WTC11 (cell line): ENCODE results near the gene SLC22A12. TPM values are rescaled to one million over a fixed set of nuclear protein-coding genes. Genes with fewer than 3 reads are reported as not detected.

Experiments used
- ATAC-seq: fragments of 200-7000 bp; cut with Tn5 transposase; 2 replicates; pipeline ENCODE4 v1.10.0; 2021; ENCODE audit warnings: mild to moderate bottlenecking, moderate library complexity
- CTCF ChIA-PET: fragments of 300-600 bp; sonication (Branson Sonifier 250); formaldehyde crosslinking; loops from one replicate; lab custom pipeline; 2021; ENCODE audit warnings: antibody characterized with exemption; lab: Charles Lee
- POLR2A ChIA-PET: fragments of 350-600 bp; sonication (Branson Sonifier 250); formaldehyde crosslinking; loops from one replicate; lab custom pipeline; 2021; ENCODE audit warnings: antibody characterized with exemption; lab: Charles Lee
- DNase-seq: peaks from one replicate; pipeline ENCODE4 v3.0.0; 2021; ENCODE audit warnings: low spot score
- H3K27ac Mint-ChIP-seq: 2 replicates; pipeline ENCODE4 v1.8.0; 2021; ENCODE audit warnings: mixed read lengths
- H3K27me3 Mint-ChIP-seq: 2 replicates; pipeline ENCODE4 v1.8.0; 2021; ENCODE audit warnings: low read depth, mild to moderate bottlenecking, moderate library complexity, mixed read lengths
- H3K36me3 Mint-ChIP-seq: 2 replicates; pipeline ENCODE4 v1.8.0; 2021; ENCODE audit warnings: mixed read lengths
- H3K4me1 Mint-ChIP-seq: 2 replicates; pipeline ENCODE4 v1.8.0; 2022; ENCODE audit warnings: mixed read lengths
- H3K4me3 Mint-ChIP-seq: 2 replicates; pipeline ENCODE4 v1.8.0; 2021; ENCODE audit warnings: mild to moderate bottlenecking, moderate library complexity, mixed read lengths
- H3K9me3 Mint-ChIP-seq: 2 replicates; pipeline ENCODE4 v1.8.0; 2021; ENCODE audit warnings: mixed read lengths
- AR ChIP-seq: fragments of 250-450 bp; sonication (Bioruptor Pico); IDR thresholded peaks from 2 replicates; pipeline ENCODE4 v1.9.0; 2021; ENCODE audit warnings: mild to moderate bottlenecking
- ATF2 ChIP-seq: sonication (generic); formaldehyde crosslinking; IDR thresholded peaks from 2 replicates; pipeline ENCODE4 v1.8.1; 2022; ENCODE audit warnings: low read depth, missing genetic modification reagents, borderline replicate concordance
- CREB1 ChIP-seq: sonication (generic); formaldehyde crosslinking; IDR thresholded peaks from 2 replicates; pipeline ENCODE4 v1.8.0; 2023; ENCODE audit warnings: mild to moderate bottlenecking, missing genetic modification reagents
- CTCF ChIP-seq: fragments of 200-600 bp; IDR thresholded peaks from 2 replicates; pipeline ENCODE4 v1.8.0; 2022; ENCODE audit warnings: antibody characterized with exemption
- E2F4 ChIP-seq: sonication (generic); formaldehyde crosslinking; IDR thresholded peaks from 2 replicates; pipeline ENCODE4 v1.8.1; 2022; ENCODE audit warnings: low read depth, mild to moderate bottlenecking, moderate library complexity, missing genetic modification reagents, borderline replicate concordance
- EMX1 ChIP-seq: fragments of 250-450 bp; sonication (Bioruptor Pico); IDR thresholded peaks from 2 replicates; pipeline ENCODE4 v1.8.0; 2021; ENCODE audit warnings: mild to moderate bottlenecking
- HMGXB4 ChIP-seq: sonication (generic); formaldehyde crosslinking; IDR thresholded peaks from 2 replicates; pipeline ENCODE4 v1.8.1; 2023; ENCODE audit warnings: mild to moderate bottlenecking, moderate library complexity, missing genetic modification reagents
- JAZF1 ChIP-seq: fragments of 250-450 bp; sonication (Bioruptor Pico); IDR thresholded peaks from 2 replicates; pipeline ENCODE4 v1.9.0; 2021; ENCODE audit warnings: moderate library complexity, mild to moderate bottlenecking, inconsistent platforms
- MXD4 ChIP-seq: fragments of 250-450 bp; sonication (Bioruptor Pico); IDR thresholded peaks from 2 replicates; pipeline ENCODE4 v1.8.0; 2021; ENCODE audit warnings: mild to moderate bottlenecking, moderate library complexity, borderline replicate concordance
- MYBL2 ChIP-seq: sonication (generic); formaldehyde crosslinking; IDR thresholded peaks from 2 replicates; pipeline ENCODE4 v1.8.1; 2023; ENCODE audit warnings: mild to moderate bottlenecking, moderate library complexity, missing genetic modification reagents
- NR2C2 ChIP-seq: sonication (generic); formaldehyde crosslinking; IDR thresholded peaks from 2 replicates; pipeline ENCODE4 v1.8.0; 2022; ENCODE audit warnings: mild to moderate bottlenecking, missing genetic modification reagents
- PREB ChIP-seq: sonication (generic); formaldehyde crosslinking; IDR thresholded peaks from 2 replicates; pipeline ENCODE4 v1.8.1; 2022; ENCODE audit warnings: mild to moderate bottlenecking, missing genetic modification reagents, moderate library complexity, borderline replicate concordance
- TEAD1 ChIP-seq: sonication (generic); formaldehyde crosslinking; IDR thresholded peaks from 2 replicates; pipeline ENCODE4 v1.8.0; 2022; ENCODE audit warnings: mild to moderate bottlenecking, missing genetic modification reagents
- USF1 ChIP-seq: sonication (generic); formaldehyde crosslinking; IDR thresholded peaks from 2 replicates; pipeline ENCODE4 v1.8.0; 2022; ENCODE audit warnings: mild to moderate bottlenecking, missing genetic modification reagents
- ZNF232 ChIP-seq: sonication (generic); formaldehyde crosslinking; IDR thresholded peaks from 2 replicates; pipeline ENCODE4 v1.8.0; 2022; ENCODE audit warnings: mild to moderate bottlenecking, missing genetic modification reagents
- ZNF281 ChIP-seq: sonication (generic); formaldehyde crosslinking; IDR thresholded peaks from 2 replicates; pipeline ENCODE4 v1.8.0; 2023; ENCODE audit warnings: mild to moderate bottlenecking, missing genetic modification reagents
- ZNF416 ChIP-seq: fragments of 250-450 bp; sonication (Bioruptor Pico); IDR thresholded peaks from 2 replicates; pipeline ENCODE4 v1.9.0; 2021; ENCODE audit warnings: mild to moderate bottlenecking, inconsistent platforms
- ZNF423 ChIP-seq: fragments of 250-450 bp; sonication (Bioruptor Pico); IDR thresholded peaks from 2 replicates; pipeline ENCODE4 v2.1.2; 2022; ENCODE audit warnings: mild to moderate bottlenecking, moderate library complexity
- ZNF671 ChIP-seq: fragments of 250-450 bp; sonication (Bioruptor Pico); IDR thresholded peaks from 2 replicates; pipeline ENCODE4 v1.8.0; 2021; ENCODE audit warnings: mild to moderate bottlenecking
- total RNA-seq: library from RNA; stranded (reverse); gene quantifications from 3 replicates; pipeline ENCODE4 v1.2.3, GENCODE V29; 2021

Gene SLC22A12
- total RNA-seq, 1 experiment from 2014 or later = not detected

GRCh38 chr11:64605244-64605560 is 14.2 kb downstream of the SLC22A12 start:
- POLR2A ChIA-PET = no interaction called here
- Mint-ChIP-seq H3K4me3 (no peak overlapping the region), H3K9me3 (no peaks in the 10 kb centered on the region), H3K36me3 (no peaks in the 10 kb centered on the region), H3K27me3 (no peaks in the 10 kb centered on the region; the same call in 1 of the 2 replicates), H3K27ac (no peak overlapping the region), H3K4me1 (peaks cover 7% of the 10 kb centered on the region; the same call in 1 of the 2 replicates)
- CTCF ChIA-PET = interaction anchor here (1.1 to 2.7 kb wide), 6 partner anchors 25 to 156 kb away, joined by 4 to 11 read pairs (median 8); no protein-coding TSS in a partner anchor
- no peak for ATAC-seq
- TF ChIP-seq JAZF1 (no peak), CREB1 (CRISPR knock-in tag) (no peak), ZNF423 (no peak), USF1 (CRISPR knock-in tag) (no peak), PREB (CRISPR knock-in tag) (no peak)
- DNase-seq = no peak

- no peak for DNase-seq
- ATAC-seq = no peak
- no peak overlapping the region for H3K27ac Mint-ChIP-seq
- TF ChIP-seq ZNF416 (CRISPR knock-in tag) (no peak), AR (CRISPR knock-in tag) (no peak), HMGXB4 (CRISPR knock-in tag) (no peak), E2F4 (CRISPR knock-in tag) (no peak), ZNF281 (no peak), ZNF232 (no peak), ZNF671 (CRISPR knock-in tag) (no peak), CTCF (no peak), MXD4 (CRISPR knock-in tag) (no peak), ATF2 (CRISPR knock-in tag) (no peak), MYBL2 (CRISPR knock-in tag) (no peak), NR2C2 (CRISPR knock-in tag) (no peak), ZNF423 (no peak), TEAD1 (CRISPR knock-in tag) (no peak), EMX1 (CRISPR knock-in tag) (no peak)
Observed at GRCh38 chr11:64605656-64606585, 14.9 kb downstream of the SLC22A12 start.

More at GRCh38 chr11:64605656-64606585, 14.9 kb downstream of the SLC22A12 start:
- POLR2A ChIA-PET = no interaction called here
- no peak overlapping the region for H3K4me3 Mint-ChIP-seq
- H3K36me3 Mint-ChIP-seq = no peaks in the 10 kb centered on the region
- no peaks in the 10 kb centered on the region for H3K9me3 Mint-ChIP-seq
- H3K27me3 Mint-ChIP-seq = no peaks in the 10 kb centered on the region; the same call in 1 of the 2 replicates
- CTCF ChIA-PET = interaction anchor here (1.1 to 2.7 kb wide), 6 partner anchors 24 to 157 kb away, joined by 4 to 11 read pairs (median 8); no protein-coding TSS in a partner anchor
- peaks cover 7% of the 10 kb centered on the region; the same call in 1 of the 2 replicates for H3K4me1 Mint-ChIP-seq
